IMR-90 (cell line): Measurements from ENCODE around the gene TMPRSS9. TPM values are rescaled to one million over a fixed set of nuclear protein-coding genes. Genes with fewer than 3 reads are reported as not detected.

ENCODE experiments used
- ATAC-seq: fragments of 200-7000 bp; cut with Tn5 transposase; 2 replicates; pipeline ENCODE4 v1.9.1; 2020; ENCODE audit warnings: low read depth, mild to moderate bottlenecking, moderate library complexity
- BruUV-seq: library from RNA; stranded (reverse); fragments of 400-500 nt; replicated peaks from 2 replicates; lab custom pipeline; 2021; lab: Mats Ljungman, UMichigan
- CTCF ChIA-PET: fragments of 300-600 bp; formaldehyde crosslinking; extraction: SDS; loops from one replicate; lab custom pipeline; 2021; ENCODE audit warnings: antibody characterized with exemption; lab: Yijun Ruan, JAX
- POLR2A ChIA-PET: fragments of 300-600 bp; sonication (Branson Sonifier 250); formaldehyde crosslinking; loops from one replicate; lab custom pipeline; 2022; ENCODE audit warnings: antibody characterized with exemption; ENCODE audit not compliant: unreplicated experiment; lab: Charles Lee
- DNase-seq: peaks from one replicate; pipeline ENCODE4 v3.0.0; 2013
- H2AFZ ChIP-seq: replicated peaks from 2 replicates; pipeline ENCODE3; 2013; ENCODE audit warnings: low read length, mild to moderate bottlenecking; ENCODE audit not compliant: poor library complexity
- H2AK5ac ChIP-seq: 2 replicates; pipeline ENCODE4 v1.6.1; 2013; ENCODE audit warnings: low read depth, low read length, inconsistent platforms
- H2AK9ac ChIP-seq: replicated peaks from 2 replicates; pipeline ENCODE3; 2013; ENCODE audit warnings: mild to moderate bottlenecking, low read depth, low read length, moderate library complexity; ENCODE audit not compliant: poor library complexity
- H2BK120ac ChIP-seq: 2 replicates; pipeline ENCODE4 v1.6.1; 2013; ENCODE audit warnings: low read depth, low read length, inconsistent platforms
- H2BK15ac ChIP-seq: 3 replicates; pipeline ENCODE4 v1.6.1; 2013; ENCODE audit warnings: low read depth, low read length, inconsistent platforms
- H2BK20ac ChIP-seq: 2 replicates; pipeline ENCODE4 v1.6.1; 2013; ENCODE audit warnings: low read depth, mild to moderate bottlenecking, inconsistent platforms, low read length, moderate library complexity
- H2BK5ac ChIP-seq: 2 replicates; pipeline ENCODE4 v1.6.1; 2013; ENCODE audit warnings: mild to moderate bottlenecking, low read depth, low read length, inconsistent platforms; ENCODE audit not compliant: poor library complexity, severe bottlenecking
- H3K14ac ChIP-seq: replicated peaks from 2 replicates; pipeline ENCODE4 v1.6.1; 2013; ENCODE audit warnings: low read depth, low read length, inconsistent platforms
- H3K18ac ChIP-seq: 2 replicates; pipeline ENCODE4 v1.6.1; 2013; ENCODE audit warnings: low read depth, low read length, control low read depth
- H3K23ac ChIP-seq: 2 replicates; pipeline ENCODE4 v1.6.1; 2013; ENCODE audit warnings: low read depth, low read length, inconsistent platforms
- H3K27ac ChIP-seq: 2 replicates; pipeline ENCODE4 v1.5.1; 2013; ENCODE audit warnings: mild to moderate bottlenecking, control low read depth, low read length; ENCODE audit not compliant: insufficient read depth
- H3K27me3 ChIP-seq: 2 replicates; pipeline ENCODE4 v1.6.1; 2013; ENCODE audit warnings: low read length; ENCODE audit not compliant: control insufficient read depth, insufficient read depth
- H3K36me3 ChIP-seq: 2 replicates; pipeline ENCODE4 v1.6.1; 2013; ENCODE audit warnings: low read length, mixed read lengths; ENCODE audit not compliant: control insufficient read depth, insufficient read depth
- H3K4ac ChIP-seq: 2 replicates; pipeline ENCODE4 v1.6.1; 2013; ENCODE audit warnings: low read depth, low read length, inconsistent platforms
- H3K4me1 ChIP-seq: 2 replicates; pipeline ENCODE4 v1.6.1; 2013; ENCODE audit warnings: low read length, mixed read lengths; ENCODE audit not compliant: control insufficient read depth, insufficient read depth
- H3K4me2 ChIP-seq: 2 replicates; pipeline ENCODE4 v1.6.1; 2013; ENCODE audit warnings: low read depth, mild to moderate bottlenecking, control low read depth, low read length, moderate library complexity
- H3K4me3 ChIP-seq: 2 replicates; pipeline ENCODE4 v1.5.1; 2013; ENCODE audit warnings: low read depth, mild to moderate bottlenecking, control low read depth, low read length, moderate library complexity; ENCODE audit not compliant: insufficient read depth
- H3K56ac ChIP-seq: 2 replicates; pipeline ENCODE4 v1.6.1; 2013; ENCODE audit warnings: low read length, inconsistent platforms; ENCODE audit not compliant: insufficient read depth; ENCODE audit errors: extremely low read depth
- H3K79me1 ChIP-seq, 2 experiments: 2 replicates each; pipeline ENCODE4 v1.6.1; 2013; ENCODE audit warnings: low read length in 2 of 2, inconsistent platforms in 1 of 2, low read depth in 1 of 2
- H3K9ac ChIP-seq: 2 replicates; pipeline ENCODE4 v1.6.1; 2013; ENCODE audit warnings: low read depth, low read length, control low read depth
- H3K9me1 ChIP-seq: 2 replicates; pipeline ENCODE4 v1.6.1; 2013; ENCODE audit warnings: low read length, inconsistent platforms; ENCODE audit not compliant: insufficient read depth
- H3K9me3 ChIP-seq: 2 replicates; pipeline ENCODE4 v1.6.1; 2013; ENCODE audit warnings: low read length; ENCODE audit not compliant: control insufficient read depth, insufficient read depth
- H4K20me1 ChIP-seq: 2 replicates; pipeline ENCODE4 v1.6.1; 2013; ENCODE audit warnings: low read length, inconsistent platforms; ENCODE audit not compliant: insufficient read depth
- H4K5ac ChIP-seq: 2 replicates; pipeline ENCODE4 v1.6.1; 2013; ENCODE audit warnings: mild to moderate bottlenecking, low read depth, low read length, control low read depth
- H4K8ac ChIP-seq, 2 experiments: 2 replicates each; pipeline ENCODE4 v1.6.1; 2013; ENCODE audit warnings: low read depth in 2 of 2, low read length in 2 of 2, control low read depth in 1 of 2, inconsistent platforms in 1 of 2
- H4K91ac ChIP-seq: 2 replicates; pipeline ENCODE4 v1.6.1; 2013; ENCODE audit warnings: low read depth, low read length, inconsistent platforms; ENCODE audit not compliant: insufficient read depth
- CEBPB ChIP-seq: IDR thresholded peaks from 2 replicates; pipeline ENCODE4 v1.6.1; 2012; ENCODE audit warnings: low read depth, low read length, improper control_type of control experiment
- SMC3 ChIP-seq: fragments of 150-350 bp; IDR thresholded peaks from 2 replicates; pipeline ENCODE4 v1.6.1; 2016; ENCODE audit warnings: low read depth, mild to moderate bottlenecking, antibody characterized with exemption, low read length, moderate library complexity
- WGBS, 2 experiments: methylation state at CpG; one replicate each; pipeline versions ENCODE4 v1.1.5 to v1.1.7; 2013; ENCODE audit warnings: missing lambda C conversion rate in 2 of 2; ENCODE audit not compliant: insufficient read length in 1 of 2; ENCODE audit errors: extremely low coverage in 2 of 2; 5-methylcytosine and 5-hydroxymethylcytosine counted together
- dilution Hi-C: fragments of 300-500 bp; cut with HindIII; formaldehyde crosslinking; loops from one replicate; pipeline ENCODE4 v1.14.3; 2018; ENCODE audit warnings: low sequenced_read_pairs; ENCODE audit not compliant: unreplicated experiment
- in situ Hi-C: fragments of 300-500 bp; cut with MboI; formaldehyde crosslinking; loops from 3 replicates; pipeline ENCODE4 v1.14.3; 2019; ENCODE audit warnings: low sequenced_read_pairs, inconsistent platforms, mixed read lengths
- intact Hi-C: fragments of 100-400 bp; cut with micrococcal nuclease; formaldehyde crosslinking; loops from 2 replicates; pipeline ENCODE4 v1.10.0; 2022
- polyA plus RNA-seq, 3 experiments: library from polyadenylated mRNA; depleted of rRNA; stranded (reverse); fragments of >200 nt; gene quantifications; 2 replicates each; pipeline ENCODE4 v1.2.3, GENCODE V29; 2012; ENCODE audit warnings: low replicate concordance in 1 of 3
- total RNA-seq: library from RNA; depleted of rRNA; stranded (reverse); fragments of >200 nt; gene quantifications from 2 replicates; pipeline ENCODE4 v1.2.3, GENCODE V29; 2012

TMPRSS9 gene
- total and polyA plus RNA-seq, 2 of the 4 experiments (the other 2 are of a cell fraction), result not detected

DNA sequence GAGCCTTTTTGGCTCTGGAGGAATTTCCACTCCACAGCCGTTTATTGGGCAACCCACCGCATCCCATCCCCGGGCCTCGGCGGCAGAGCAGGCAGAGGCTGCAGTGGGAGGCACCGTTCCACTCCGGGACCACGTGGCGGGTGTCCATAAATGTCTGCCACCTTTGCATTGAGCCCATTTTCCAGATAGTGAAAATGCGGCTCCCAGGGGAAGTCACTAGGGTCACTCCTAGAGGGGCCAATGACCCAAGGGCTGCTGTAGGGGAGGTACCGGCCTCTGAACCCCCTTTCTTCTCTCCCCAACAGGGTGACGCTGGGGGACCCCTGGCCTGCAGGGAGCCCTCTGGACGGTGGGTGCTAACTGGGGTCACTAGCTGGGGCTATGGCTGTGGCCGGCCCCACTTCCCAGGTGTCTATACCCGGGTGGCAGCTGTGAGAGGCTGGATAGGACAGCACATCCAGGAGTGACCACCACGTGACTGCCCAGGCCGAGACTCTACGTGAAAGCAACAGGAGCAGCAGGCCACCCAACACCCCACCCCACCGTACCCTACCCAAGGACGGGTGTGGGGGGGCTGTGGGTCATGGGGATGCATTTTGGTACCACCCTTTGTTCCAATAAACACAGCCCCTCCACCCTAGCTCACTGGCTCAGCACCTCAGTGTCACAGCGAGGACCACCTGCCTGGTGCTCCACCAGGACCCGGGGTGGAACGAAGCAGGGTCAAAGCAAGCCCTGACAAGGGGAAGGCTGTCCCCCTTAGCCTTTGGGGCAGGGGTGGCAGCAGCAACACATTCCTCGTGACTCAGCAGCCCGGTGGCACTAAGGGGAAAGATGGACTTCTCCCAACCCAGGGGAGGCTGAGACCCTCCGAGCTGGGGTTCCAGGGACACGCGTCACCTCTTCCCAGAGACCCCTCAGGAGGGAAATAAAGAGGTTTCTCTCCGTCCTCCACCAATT lies 65.8 kb downstream of the TMPRSS9 start:
- no peaks in the 10 kb centered on the region; the same call in 1 of the 2 replicates for H3K9me1 ChIP-seq
- H3K18ac ChIP-seq, result no peak overlapping the region
- peak overlapping the region; percentile 100 for H2AK9ac ChIP-seq
- H3K4me3 ChIP-seq, result peak overlapping the region; percentile 68
- dilution Hi-C loops, result no loop called here
- H4K5ac ChIP-seq, result no peak overlapping the region
- no peak overlapping the region for H3K23ac ChIP-seq
- no peak overlapping the region for H2BK120ac ChIP-seq
- H4K91ac ChIP-seq, result no peak overlapping the region
- H3K27me3 ChIP-seq, result no peaks in the 10 kb centered on the region
- H3K14ac ChIP-seq, result no peak overlapping the region
- H2BK15ac ChIP-seq, result no peak overlapping the region
- 83% methylated on average over 1 of the region's 29 CpGs; no CpG with 5 or more reads in 1 of the 2 experiments for WGBS, 2 experiments
- peaks cover 12% of the 10 kb centered on the region for H3K4me1 ChIP-seq
- intact Hi-C loops, result no loop called here
- TF ChIP-seq CEBPB (0 out of 2 replicates have a peak, but pooled peaks have one; percentile 17), SMC3 (no peak)
- peaks cover 8% of the 10 kb centered on the region; the same call in 1 of the 2 replicates for H3K36me3 ChIP-seq
- no peak overlapping the region for H3K27ac ChIP-seq
- POLR2A ChIA-PET, result no interaction called here
- H2BK5ac ChIP-seq, result no peak overlapping the region
- no peak for DNase-seq
- no peak overlapping the region for H4K8ac ChIP-seq
- no peaks in the 10 kb centered on the region for H3K9me3 ChIP-seq
- H2BK20ac ChIP-seq, result no peak overlapping the region
- peaks cover 30% of the 10 kb centered on the region for H4K20me1 ChIP-seq
- no peak overlapping the region for H3K4ac ChIP-seq
- H3K9ac ChIP-seq, result peak overlapping the region; percentile 84; the same call in 1 of the 2 replicates
- H2AFZ ChIP-seq, result peak overlapping the region; percentile 70
- no TSS peak for BruUV-seq
- H3K79me1 ChIP-seq, result peaks cover 22 to 70% of the 10 kb centered on the region in 2 experiments; a peak in 3 of 4 replicates
- no peak for ATAC-seq
- CTCF ChIA-PET, result interaction anchor here (0.7 kb wide), 1 partner anchor 156 kb away, joined by 3 read pairs; no protein-coding TSS in a partner anchor
- H3K56ac ChIP-seq, result no peak overlapping the region
- peak overlapping the region; percentile 96 for H3K4me2 ChIP-seq
- in situ Hi-C loops, result no loop called here
- peak overlapping the region; percentile 91 for H2AK5ac ChIP-seq
